ENCODE measurements around the gene PRTG. TPM values are rescaled to one million over a fixed set of nuclear protein-coding genes. Genes with fewer than 3 reads are reported as not detected.
"Not testable (repeated sequence)": the region's sequence is repeated elsewhere in the genome, so short reads cannot be mapped to it uniquely, and the experiment has no call there.

The PRTG gene
- total RNA-seq, 1 experiment from 2014 or later: 2.8 TPM

DNA sequence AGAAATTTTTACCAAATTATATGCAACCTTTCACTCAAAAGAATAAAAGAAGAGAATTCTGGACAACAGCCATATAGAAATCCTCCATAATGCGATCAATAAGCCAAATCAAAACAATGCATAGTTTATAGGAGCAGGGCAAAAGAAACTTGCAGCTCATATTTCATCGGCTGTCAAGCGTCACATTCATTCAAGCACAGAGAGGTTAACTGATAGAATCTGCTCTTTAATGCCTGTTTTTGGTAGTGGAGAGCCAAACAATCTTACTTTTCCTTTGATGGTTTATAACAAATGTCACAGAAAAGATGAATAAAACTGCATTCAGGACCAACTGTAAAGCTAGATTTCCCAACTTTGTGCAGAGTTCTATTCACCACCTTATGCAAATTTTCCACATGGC lies 35.4 kb downstream of the PRTG start:
- Histone ChIP-seq H3K36me3 (no peaks in the 10 kb centered on the region), H3K27me3 (replicated peaks) (no peaks in the 10 kb centered on the region), H3K4me3 (no peak overlapping the region), H3K4me1 (replicated peaks) (0 out of 2 replicates have a peak, but pooled peaks cover 5% of the 10 kb centered on the region), H3K27ac (no peak overlapping the region), H3K9me3 (replicated peaks) (no peaks in the 10 kb centered on the region)
- DNase-seq (ENCODE audit: low read depth in 1 of 2, low spot score in 2 of 2): no peak

DNA sequence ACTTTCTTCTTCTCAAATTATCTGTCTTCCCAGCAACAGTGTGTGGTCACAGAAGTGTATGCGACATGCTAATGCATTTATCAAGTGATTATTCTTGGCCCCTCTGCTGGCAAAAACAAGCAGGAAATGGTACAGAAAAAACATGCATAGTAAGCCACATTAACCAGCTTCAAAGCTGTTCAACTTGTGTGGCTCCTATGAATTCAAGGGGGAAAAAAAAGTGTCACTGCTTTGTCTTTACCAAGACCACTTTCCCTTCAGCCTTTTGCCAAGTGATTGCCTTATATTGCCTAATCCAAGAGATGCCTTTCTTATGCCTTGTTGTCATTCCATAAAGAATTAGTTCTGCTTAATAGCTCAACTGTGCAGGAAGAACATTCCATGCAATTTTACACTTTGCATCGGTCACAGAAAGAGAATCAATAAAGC lies 39.1 kb downstream of the PRTG start:
- H3K27me3 ChIP-seq (replicated peaks): no peaks in the 10 kb centered on the region
- H3K4me3 ChIP-seq: no peak overlapping the region
- no peak for DNase-seq (ENCODE audit: low read depth in 1 of 2, low spot score in 2 of 2)
- H3K9me3 ChIP-seq (replicated peaks): no peaks in the 10 kb centered on the region
- H3K4me1 ChIP-seq (replicated peaks): 0 out of 2 replicates have a peak, but pooled peaks cover 5% of the 10 kb centered on the region
- no peak overlapping the region for H3K27ac ChIP-seq
- no peaks in the 10 kb centered on the region for H3K36me3 ChIP-seq

DNA sequence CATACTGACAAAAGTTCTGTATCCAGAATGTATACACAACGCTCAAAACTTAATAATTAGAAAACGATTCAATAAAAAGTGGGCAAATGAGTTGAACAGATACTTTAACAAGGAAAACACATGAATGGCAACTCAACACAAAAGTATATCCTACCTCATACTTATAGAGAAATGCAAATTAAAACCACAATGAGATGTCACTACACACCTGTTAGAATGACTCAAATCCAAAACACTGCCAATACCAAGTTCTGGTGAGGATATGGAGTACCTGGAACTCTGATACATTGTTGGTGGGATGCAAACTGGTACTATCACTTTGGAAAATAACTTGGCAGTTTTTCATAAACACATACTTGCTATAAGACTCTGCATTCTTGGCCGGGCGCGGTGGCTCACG lies 42.1 kb downstream of the PRTG start:
- Histone ChIP-seq H3K27me3 (replicated peaks) (no peaks in the 10 kb centered on the region), H3K27ac (no peak overlapping the region), H3K9me3 (replicated peaks) (no peaks in the 10 kb centered on the region), H3K4me3 (no peak overlapping the region), H3K4me1 (replicated peaks) (0 out of 2 replicates have a peak, but pooled peaks cover 5% of the 10 kb centered on the region), H3K36me3 (no peaks in the 10 kb centered on the region)
- no peak for DNase-seq (ENCODE audit: low read depth in 1 of 2, low spot score in 2 of 2)

DNA sequence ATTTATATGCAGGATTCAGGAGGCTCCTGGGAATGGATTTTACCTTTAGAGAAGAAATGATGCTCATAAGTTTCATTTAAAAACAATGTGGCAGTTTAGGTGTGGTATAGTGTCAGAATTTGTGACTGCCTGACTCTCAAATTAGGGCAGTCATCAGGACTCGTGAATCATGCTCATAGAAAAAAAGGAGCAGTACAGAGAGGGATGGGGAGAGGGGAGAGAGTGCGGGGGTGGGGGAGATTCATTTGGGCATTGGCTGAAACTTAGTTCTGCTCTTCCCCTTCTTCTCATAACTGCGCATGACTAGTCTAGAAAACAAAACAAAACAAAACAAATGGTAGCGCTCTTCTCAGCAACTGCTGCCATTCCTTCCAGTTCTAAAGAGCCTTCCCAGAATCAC lies 44.3 kb downstream of the PRTG start:
- Histone ChIP-seq H3K4me1 (replicated peaks) (peaks cover 8% of the 10 kb centered on the region), H3K9me3 (replicated peaks) (no peaks in the 10 kb centered on the region), H3K36me3 (no peaks in the 10 kb centered on the region), H3K27me3 (replicated peaks) (no peaks in the 10 kb centered on the region), H3K4me3 (no peak overlapping the region), H3K27ac (no peak overlapping the region)
- DNase-seq (ENCODE audit: low read depth in 1 of 2, low spot score in 2 of 2): no peak

DNA sequence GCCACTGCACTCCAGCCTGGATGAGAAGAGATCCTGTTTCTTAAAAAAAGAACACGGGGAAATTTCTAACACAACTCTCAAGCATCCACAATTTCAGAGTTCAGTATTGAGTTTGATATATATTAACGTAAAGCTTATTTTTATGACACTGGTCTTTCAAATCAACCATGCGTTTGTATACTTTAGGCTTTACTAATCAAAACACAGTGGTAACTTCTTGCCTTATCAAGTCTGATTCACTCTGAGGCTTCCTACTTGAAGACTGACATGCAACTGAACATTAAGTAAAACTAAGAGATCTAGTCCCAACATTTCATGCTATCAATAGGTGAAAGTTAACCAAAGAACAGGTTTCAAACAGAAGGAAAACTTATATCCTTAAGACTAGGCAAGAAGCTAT lies 46.7 kb downstream of the PRTG start:
- Histone ChIP-seq H3K36me3 (no peaks in the 10 kb centered on the region), H3K4me3 (no peak overlapping the region), H3K9me3 (replicated peaks) (no peaks in the 10 kb centered on the region), H3K27ac (no peak overlapping the region), H3K27me3 (replicated peaks) (no peaks in the 10 kb centered on the region), H3K4me1 (replicated peaks) (peaks cover 8% of the 10 kb centered on the region)
- no peak for DNase-seq (ENCODE audit: low read depth in 1 of 2, low spot score in 2 of 2)

DNA sequence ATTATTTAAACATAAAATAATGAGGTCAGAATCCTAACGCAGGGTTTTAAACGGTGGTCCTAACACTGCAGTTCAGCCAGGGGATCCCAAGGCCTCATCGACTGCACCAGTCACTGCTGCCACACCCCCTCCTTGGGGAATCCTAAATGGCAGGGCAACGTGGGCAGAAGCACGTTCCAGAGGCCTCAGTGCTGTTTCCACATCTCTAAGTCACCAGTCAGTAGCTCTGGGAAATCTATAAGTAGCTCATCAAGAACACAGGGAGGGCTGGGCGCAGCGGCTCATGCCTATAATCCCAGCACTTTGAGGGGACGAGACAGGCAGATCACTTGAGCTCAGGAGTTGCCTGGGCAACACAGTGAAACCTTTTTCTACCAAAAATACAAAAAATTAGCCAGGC lies 47.5 kb downstream of the PRTG start:
- Histone ChIP-seq H3K9me3 (replicated peaks) (no peaks in the 10 kb centered on the region), H3K36me3 (no peaks in the 10 kb centered on the region), H3K27me3 (replicated peaks) (no peaks in the 10 kb centered on the region), H3K4me1 (replicated peaks) (peaks cover 8% of the 10 kb centered on the region), H3K4me3 (no peak overlapping the region), H3K27ac (no peak overlapping the region)
- no peak for DNase-seq (ENCODE audit: low read depth in 1 of 2, low spot score in 2 of 2)

DNA sequence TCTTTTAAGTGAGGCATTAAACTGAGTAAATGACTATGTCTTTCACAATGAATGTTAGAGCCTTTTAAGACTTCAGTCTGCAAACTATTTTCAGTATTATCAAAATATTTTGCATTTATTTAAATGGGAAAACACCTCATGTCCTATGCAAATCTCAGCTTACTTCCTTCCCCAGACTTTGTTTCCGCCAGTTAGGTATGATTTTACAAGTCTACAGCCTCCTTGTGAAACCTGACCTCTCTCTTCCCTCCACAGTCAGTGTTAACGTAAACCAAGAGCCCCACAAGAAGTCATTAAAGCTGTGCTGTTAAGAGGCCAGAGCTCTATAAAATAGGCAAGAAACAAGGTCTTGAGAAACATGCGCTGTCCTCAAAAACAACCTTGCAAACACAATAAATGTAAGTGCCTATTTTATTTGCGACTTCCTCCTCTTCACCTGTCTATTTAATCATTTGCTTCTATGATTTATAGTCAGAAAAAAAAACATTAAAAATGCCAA lies 48.3 kb downstream of the PRTG start:
- Histone ChIP-seq H3K9me3 (replicated peaks) (no peaks in the 10 kb centered on the region), H3K27ac (no peak overlapping the region), H3K4me3 (no peak overlapping the region), H3K36me3 (no peaks in the 10 kb centered on the region), H3K27me3 (replicated peaks) (no peaks in the 10 kb centered on the region), H3K4me1 (replicated peaks) (peaks cover 8% of the 10 kb centered on the region)
- DNase-seq (ENCODE audit: low read depth in 1 of 2, low spot score in 2 of 2): no peak

DNA sequence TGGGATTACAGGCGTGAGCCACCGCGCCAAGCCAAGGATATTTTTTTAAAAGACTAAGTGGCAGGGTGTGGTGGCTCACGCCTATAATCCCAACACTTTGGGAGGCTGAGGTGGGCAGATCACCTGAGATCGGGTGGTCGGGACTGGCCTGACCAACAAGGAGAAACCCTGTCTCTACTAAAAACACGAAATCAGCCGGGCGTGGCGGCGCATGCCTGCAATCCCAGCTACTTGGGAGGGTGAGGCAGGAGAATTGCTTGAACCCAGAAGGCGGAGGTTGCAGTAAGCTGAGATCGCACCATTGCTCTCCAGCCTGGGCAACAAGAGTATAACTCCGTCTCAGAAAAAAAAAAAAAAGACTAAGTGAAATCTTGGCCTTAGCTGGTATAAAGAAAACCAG lies 49.8 kb downstream of the PRTG start:
- not testable (repeated sequence) for H3K36me3 ChIP-seq; H3K4me3 ChIP-seq; H3K9me3 ChIP-seq (replicated peaks); H3K27ac ChIP-seq; H3K4me1 ChIP-seq (replicated peaks); DNase-seq (ENCODE audit: low read depth in 1 of 2, low spot score in 2 of 2); H3K27me3 ChIP-seq (replicated peaks)

DNA sequence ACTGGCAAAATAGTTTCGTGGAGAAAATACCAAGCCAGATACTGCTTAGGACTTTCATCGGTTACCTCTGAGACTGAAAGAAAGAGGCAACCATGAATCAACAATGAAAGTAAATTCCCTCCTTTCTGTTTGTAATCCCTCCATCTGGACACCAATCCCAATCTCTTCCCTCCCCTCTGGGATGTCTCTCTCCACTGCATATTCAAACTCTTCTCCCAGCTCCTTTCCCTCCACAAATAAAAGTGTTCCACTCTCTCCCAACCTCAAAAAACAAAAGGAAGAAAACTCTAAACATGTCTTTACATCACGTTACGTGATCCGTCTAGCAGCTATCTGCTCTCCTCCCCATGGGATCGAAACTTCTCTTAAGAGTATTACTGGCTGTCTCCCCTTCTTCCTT lies 55.2 kb downstream of the PRTG start:
- Histone ChIP-seq H3K9me3 (replicated peaks) (no peaks in the 10 kb centered on the region), H3K4me1 (replicated peaks) (no peaks in the 10 kb centered on the region), H3K36me3 (no peaks in the 10 kb centered on the region), H3K27ac (no peak overlapping the region), H3K27me3 (replicated peaks) (no peaks in the 10 kb centered on the region; the same call in 1 of the 2 replicates), H3K4me3 (no peak overlapping the region)
- DNase-seq (ENCODE audit: low read depth in 1 of 2, low spot score in 2 of 2): no peak

- no peaks in the 10 kb centered on the region for H3K9me3 ChIP-seq (replicated peaks)
- no peak overlapping the region for H3K4me3 ChIP-seq
- no peak for DNase-seq (ENCODE audit: low read depth in 1 of 2, low spot score in 2 of 2)
- no peak overlapping the region for H3K27ac ChIP-seq
- H3K27me3 ChIP-seq (replicated peaks): no peaks in the 10 kb centered on the region; the same call in 1 of the 2 replicates
- H3K4me1 ChIP-seq (replicated peaks): no peaks in the 10 kb centered on the region
- H3K36me3 ChIP-seq: no peaks in the 10 kb centered on the region
Measured at GRCh38 chr15:55685286-55685685, 57.7 kb downstream of the PRTG start.

DNA sequence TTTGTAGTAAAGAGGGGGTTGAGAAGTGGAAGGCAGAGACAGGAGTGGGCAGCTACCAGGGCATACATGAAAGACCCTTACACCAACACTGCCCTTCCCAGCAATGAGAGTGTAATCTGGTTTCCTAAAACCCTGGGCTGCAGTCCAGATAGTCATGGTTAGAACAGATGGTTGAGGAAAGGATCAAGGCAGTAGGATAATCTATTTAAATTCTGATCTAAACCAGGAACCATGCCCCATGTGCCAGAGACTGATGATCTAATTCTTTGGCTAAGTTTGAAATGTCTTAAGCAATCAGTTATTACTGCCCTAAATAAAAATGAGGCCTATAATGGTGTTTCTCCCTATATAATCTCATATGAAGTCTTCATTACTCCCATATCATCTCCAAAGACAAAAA lies 59.6 kb downstream of the PRTG start:
- Histone ChIP-seq H3K27me3 (replicated peaks) (no peaks in the 10 kb centered on the region; the same call in 1 of the 2 replicates), H3K27ac (no peak overlapping the region), H3K4me3 (no peak overlapping the region), H3K4me1 (replicated peaks) (no peaks in the 10 kb centered on the region), H3K36me3 (no peaks in the 10 kb centered on the region), H3K9me3 (replicated peaks) (no peaks in the 10 kb centered on the region)
- no peak for DNase-seq (ENCODE audit: low read depth in 1 of 2, low spot score in 2 of 2)

DNA sequence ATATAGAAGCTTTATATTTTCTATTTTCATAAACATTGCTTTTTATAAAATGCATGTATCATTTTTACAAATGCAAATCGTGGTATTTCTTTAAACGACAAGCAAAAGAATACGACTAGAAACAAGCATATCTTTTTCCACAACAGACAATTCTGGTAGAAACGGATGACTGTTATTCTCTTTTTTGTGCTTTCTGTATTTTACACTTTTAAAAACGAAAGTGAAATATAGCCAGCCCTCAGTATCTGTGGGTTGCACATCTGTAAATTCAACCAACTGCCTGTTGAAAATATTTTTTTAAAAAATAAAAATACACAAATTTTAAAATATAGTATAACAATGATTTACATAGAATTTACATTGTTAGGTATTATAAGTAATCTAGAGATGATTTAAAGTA lies 61.3 kb downstream of the PRTG start:
- no peaks in the 10 kb centered on the region for H3K4me1 ChIP-seq (replicated peaks)
- no peaks in the 10 kb centered on the region; the same call in 1 of the 2 replicates for H3K27me3 ChIP-seq (replicated peaks)
- no peak for DNase-seq (ENCODE audit: low read depth in 1 of 2, low spot score in 2 of 2)
- H3K9me3 ChIP-seq (replicated peaks): no peaks in the 10 kb centered on the region
- no peak overlapping the region for H3K4me3 ChIP-seq
- H3K36me3 ChIP-seq: no peaks in the 10 kb centered on the region
- no peak overlapping the region for H3K27ac ChIP-seq

- H3K9me3 ChIP-seq (replicated peaks): no peaks in the 10 kb centered on the region
- H3K4me3 ChIP-seq: no peak overlapping the region
- no peaks in the 10 kb centered on the region for H3K27me3 ChIP-seq (replicated peaks)
- H3K4me1 ChIP-seq (replicated peaks): no peaks in the 10 kb centered on the region
- H3K36me3 ChIP-seq: no peaks in the 10 kb centered on the region
- H3K27ac ChIP-seq: no peak overlapping the region
- no peak for DNase-seq (ENCODE audit: low read depth in 1 of 2, low spot score in 2 of 2)
Measured at GRCh38 chr15:55676507-55676906, 66.4 kb downstream of the PRTG start.

DNA sequence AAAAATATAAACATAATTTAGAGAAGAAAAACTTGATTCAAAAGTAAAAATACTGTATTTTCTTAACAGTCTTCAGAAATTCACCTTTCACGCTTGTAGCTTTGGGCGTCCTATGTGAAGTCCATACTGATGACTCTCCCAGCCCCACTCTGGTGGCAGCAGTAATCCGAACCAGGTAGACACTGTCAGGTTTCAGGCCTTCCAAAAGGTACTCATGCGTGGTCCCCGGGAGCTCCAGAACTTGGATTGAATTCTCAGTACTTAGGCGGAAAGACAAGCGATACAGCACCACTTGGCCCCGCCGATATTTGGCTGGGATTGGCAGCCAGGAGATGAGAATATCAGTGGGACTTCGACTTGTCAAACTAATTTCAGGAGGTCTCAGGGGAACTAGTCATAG lies 69.7 kb downstream of the PRTG start:
- Histone ChIP-seq H3K36me3 (no peaks in the 10 kb centered on the region), H3K27me3 (replicated peaks) (no peaks in the 10 kb centered on the region), H3K27ac (no peak overlapping the region), H3K4me1 (replicated peaks) (no peaks in the 10 kb centered on the region), H3K4me3 (no peak overlapping the region), H3K9me3 (replicated peaks) (no peaks in the 10 kb centered on the region)
- no peak for DNase-seq (ENCODE audit: low read depth in 1 of 2, low spot score in 2 of 2)

DNA sequence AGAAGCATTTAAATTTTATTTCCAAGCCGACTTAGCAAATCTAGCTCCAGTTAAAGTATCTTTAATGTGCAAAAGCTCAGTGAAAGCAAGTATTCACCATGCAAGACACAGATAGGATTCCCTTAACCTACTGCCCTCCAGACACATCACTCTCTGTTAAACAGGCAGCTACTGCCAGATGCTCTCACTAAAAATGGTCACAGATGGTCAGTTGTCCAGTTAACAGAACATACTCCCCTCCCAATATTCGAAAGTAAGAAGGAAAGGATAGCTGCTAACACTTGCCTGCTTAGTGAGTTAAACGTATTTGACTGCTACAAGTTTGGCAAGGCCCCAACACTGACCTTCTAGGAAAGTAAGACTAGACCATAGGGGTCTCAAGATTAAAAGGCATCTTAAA lies 73.7 kb downstream of the PRTG start:
- no peak for DNase-seq (ENCODE audit: low read depth in 1 of 2, low spot score in 2 of 2)
- no peaks in the 10 kb centered on the region for H3K27me3 ChIP-seq (replicated peaks)
- no peak overlapping the region for H3K4me3 ChIP-seq
- no peaks in the 10 kb centered on the region for H3K4me1 ChIP-seq (replicated peaks)
- H3K36me3 ChIP-seq: no peaks in the 10 kb centered on the region
- H3K27ac ChIP-seq: no peak overlapping the region
- H3K9me3 ChIP-seq (replicated peaks): no peaks in the 10 kb centered on the region

Measured in SJSA1 (cell line).